Activated CD4-positive, alpha-beta T cell treated with anti-CD3 and anti-CD28 coated beads, Interleukin-2, amount 50 U/mL, for 24 hours (primary cell): ENCODE measurements around the gene PBRM1.

Experiments used
- DNase-seq, 2 donors: peaks; one replicate each; pipeline ENCODE4 v3.0.0-alpha.2; 2020; ENCODE audit warnings: low read depth in 1 of 2, low spot score in 1 of 2

The PBRM1 gene

DNA sequence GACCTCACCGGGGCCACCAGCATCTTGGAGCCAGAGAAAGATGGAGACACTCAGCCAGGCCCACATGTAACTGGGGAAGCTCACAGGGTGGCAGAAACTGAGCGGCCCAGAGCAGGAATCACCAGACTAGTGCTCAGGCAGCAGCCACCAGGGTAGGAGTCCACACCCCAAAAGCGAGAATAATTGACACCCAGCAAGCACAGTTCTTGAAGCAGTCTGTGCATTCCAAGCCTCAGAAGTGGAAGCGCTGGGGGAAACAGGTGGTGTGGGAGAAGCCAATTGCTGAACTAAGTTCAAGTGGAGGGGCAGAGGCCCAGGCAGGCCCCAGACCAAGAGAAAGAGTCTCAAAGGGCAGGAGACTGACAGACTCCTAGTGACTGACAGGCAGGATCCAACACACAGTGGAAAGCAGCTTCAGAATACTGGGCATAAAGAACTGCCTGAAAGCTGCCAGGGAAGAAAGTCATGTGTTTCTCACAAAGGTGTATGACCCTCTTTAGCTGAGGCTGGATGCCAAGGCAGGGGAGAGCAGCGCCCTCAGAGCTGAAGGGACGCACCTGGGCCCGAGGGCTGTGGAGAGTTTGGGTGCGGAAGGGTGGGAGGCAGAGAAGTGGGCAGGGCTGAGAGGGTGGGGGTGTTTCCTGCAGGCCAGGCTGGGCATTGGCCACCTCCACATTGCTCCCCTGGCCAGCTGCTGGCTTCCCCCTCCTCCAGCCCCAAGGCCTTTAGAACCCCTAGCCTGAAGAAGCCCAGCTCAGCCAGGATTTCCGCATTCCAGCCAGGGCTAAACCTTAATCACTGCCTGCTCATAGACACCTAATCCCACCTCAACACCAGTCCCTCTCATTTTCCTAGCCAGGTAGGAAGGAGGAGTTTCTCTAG, 159.8 kb downstream of the PBRM1 start:
- DNase-seq: no peak

DNA sequence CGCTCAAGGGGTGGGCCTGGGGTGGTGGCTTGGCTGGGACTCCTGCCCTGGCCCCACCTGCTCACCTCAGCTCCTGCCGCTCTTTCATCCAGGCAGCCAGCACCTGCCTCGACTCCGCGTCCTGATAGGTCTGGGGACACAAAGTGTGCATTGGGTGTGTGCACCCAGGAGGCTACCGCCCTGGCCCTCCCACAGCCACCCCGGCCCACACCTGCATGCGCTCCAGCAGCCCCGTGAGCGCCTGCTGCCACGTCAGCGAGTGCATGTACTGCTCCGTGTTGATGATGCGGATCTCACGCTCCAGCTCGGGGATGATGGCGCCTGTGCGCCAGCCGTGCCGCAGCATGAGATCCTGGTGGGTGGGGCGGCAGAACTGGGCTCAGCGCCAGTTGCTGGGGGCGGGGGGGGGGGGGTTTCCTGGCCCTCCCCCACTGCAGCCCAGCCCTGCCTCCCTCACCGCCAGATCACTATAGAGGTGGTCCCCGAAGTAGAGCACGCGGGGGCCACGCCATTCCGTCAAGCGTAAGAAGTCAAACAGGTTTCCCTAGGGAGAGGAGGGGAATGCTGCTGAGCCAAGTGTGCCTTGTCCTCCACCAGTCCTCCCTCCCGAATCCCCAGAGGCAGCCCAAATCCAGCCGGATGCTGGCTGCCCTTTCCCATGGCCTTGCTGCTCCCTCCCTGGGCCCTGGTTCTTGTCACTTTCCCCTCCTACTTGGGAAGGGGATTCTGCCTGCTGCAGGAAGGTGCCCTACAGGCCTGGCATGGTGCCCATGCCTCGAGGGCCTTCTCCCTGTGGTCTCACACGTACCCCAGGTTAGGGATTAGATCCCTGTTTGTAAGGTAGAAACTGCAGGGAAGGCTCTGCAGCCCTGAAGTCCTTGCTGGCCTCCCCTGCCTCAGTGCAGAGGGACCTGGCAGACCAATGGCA, 160.7 kb downstream of the PBRM1 start:
- DNase-seq: no peak

DNA sequence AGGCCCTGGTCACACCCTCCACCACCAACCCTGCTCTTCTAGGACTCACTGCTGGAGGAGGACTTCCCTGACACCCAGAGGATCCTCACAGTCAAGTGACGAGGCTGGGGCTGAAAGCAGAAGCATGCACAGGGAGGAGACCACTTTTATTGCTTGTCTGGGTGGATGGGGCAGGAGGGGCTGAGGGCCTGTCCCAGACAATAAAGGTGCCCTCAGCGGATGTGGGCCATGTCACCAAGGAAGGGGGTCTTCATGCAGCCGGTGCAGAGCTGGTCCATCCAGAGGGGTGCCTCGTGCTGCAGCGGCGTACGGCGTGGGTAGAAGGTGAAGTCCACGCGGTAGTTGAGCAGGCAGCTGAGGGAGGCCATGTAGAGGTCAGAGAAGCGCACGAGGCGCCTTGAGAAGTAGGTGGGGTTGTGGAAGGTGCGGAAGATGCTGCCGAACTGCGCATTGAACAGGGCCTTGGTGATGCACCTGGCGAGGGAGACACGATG, 161.4 kb downstream of the PBRM1 start:
- no peak for DNase-seq

DNA sequence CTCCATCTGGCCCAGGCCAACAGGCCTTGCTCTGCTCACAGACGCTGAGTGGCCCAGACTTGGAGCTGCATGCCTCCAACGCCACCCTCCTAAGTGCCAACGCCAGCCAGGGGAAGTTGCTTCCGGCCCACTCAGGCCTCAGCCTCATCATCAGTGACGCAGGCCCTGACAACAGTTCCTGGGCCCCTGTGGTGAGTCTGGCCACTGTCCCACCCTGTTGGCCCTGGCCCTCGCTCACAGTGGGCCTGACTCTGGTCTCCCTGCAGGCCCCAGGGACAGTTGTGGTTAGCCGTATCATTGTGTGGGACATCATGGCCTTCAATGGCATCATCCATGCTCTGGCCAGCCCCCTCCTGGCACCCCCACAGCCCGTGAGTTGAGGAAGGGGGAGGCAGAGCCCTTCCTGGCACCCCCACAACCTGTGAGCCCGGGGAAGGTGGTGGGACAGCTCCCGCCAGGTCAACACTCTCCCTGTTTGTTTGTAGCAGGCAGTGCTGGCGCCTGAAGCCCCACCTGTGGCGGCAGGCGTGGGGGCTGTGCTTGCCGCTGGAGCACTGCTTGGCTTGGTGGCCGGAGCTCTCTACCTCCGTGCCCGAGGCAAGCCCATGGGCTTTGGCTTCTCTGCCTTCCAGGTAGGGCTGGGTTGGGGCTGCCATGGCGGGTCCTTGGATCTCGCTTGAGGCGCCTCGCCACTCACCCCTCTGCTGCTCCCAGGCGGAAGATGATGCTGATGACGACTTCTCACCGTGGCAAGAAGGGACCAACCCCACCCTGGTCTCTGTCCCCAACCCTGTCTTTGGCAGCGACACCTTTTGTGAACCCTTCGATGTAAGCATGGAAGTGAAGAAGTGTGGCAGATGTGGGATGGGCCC, 162.1 kb downstream of the PBRM1 start:
- DNase-seq: no peak

DNA sequence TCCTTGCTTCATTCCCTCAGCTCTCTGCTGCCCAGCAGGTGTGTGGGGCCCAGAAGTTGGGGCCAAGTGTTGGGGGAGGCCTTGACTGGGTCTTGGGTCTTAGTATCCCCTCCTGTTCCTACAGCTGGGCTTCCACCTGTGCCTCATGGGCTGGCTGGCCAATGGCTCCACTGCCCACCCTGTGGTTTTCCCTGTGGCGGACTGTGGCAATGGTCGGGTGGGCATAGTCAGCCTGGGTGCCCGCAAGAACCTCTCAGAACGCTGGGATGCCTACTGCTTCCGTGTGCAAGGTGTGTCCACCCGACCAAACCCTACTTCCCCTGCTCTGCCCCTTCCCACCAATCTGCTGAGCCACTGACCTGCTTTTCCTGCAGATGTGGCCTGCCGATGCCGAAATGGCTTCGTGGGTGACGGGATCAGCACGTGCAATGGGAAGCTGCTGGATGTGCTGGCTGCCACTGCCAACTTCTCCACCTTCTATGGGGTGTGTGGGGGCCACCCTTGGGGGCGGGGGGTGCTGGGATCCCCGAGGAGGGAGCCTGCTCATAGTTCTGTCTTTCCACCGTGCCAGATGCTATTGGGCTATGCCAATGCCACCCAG, 163.0 kb downstream of the PBRM1 start:
- DNase-seq: no peak

DNA sequence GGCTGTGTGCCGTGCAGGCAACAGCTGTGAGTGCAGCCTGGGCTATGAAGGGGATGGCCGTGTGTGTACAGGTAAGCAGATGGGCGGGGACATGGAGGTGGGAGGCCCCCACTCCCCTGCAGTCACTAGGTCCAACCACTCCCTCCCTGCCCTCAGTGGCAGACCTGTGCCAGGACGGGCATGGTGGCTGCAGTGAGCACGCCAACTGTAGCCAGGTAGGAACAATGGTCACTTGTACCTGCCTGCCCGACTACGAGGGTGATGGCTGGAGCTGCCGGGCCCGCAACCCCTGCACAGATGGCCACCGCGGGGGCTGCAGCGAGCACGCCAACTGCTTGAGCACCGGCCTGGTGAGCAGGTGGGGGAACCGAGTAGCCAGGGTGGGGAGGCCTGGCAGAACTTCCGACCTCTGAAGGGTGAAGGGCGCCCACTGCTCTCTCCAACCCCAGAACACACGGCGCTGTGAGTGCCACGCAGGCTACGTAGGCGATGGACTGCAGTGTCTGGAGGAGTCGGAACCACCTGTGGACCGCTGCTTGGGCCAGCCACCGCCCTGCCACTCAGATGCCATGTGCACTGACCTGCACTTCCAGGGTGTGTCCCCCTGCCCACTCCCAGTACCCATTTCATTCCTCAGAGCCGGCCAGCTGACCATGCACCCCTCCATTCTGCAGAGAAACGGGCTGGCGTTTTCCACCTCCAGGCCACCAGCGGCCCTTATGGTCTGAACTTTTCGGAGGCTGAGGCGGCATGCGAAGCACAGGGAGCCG, 163.6 kb downstream of the PBRM1 start:
- no peak for DNase-seq

DNA sequence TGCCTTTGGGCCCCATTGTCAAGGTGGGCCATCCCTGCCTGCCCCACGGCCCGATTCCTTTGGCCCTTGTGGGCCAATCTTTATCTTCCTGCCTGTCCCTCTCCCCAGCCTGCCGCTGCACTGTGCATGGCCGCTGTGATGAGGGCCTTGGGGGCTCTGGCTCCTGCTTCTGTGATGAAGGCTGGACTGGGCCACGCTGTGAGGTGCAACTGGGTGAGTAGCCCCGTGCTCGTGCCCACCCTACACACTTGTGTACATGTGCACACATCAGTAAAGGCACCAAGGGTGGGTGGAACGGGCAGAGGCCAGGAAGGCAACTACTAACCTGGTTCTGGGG, 164.3 kb downstream of the PBRM1 start:
- no peak for DNase-seq

DNA sequence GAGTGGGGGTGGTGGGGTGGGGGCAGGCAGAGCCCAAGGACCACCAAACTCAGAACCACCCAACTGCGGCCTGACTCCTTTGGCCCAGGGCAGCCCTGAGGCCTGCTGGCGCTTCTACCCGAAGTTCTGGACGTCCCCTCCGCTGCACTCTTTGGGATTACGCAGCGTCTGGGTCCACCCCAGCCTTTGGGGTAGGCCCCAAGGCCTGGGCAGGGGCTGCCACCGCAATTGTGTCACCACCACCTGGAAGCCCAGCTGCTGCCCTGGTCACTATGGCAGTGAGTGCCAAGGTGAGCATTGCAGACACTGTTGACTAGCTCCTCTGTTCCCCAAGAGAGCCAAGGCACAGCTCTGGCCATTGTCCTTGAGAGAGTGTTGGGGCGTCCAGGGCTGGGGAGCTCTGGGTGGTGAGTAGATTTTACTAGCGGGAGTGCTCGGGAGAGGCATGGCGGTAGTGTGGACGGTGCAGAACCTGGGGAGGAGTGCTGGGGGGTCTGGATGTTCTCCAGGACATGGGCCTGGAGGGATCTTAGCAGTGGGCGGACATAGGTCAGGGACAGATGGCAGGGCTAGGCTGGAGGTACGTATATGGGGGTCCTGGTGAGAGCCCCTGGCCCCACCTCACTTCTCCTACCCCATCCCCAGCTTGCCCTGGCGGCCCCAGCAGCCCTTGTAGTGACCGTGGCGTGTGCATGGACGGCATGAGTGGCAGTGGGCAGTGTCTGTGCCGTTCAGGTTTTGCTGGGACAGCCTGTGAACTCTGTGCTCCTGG, 164.8 kb downstream of the PBRM1 start:
- DNase-seq: no peak

DNA sequence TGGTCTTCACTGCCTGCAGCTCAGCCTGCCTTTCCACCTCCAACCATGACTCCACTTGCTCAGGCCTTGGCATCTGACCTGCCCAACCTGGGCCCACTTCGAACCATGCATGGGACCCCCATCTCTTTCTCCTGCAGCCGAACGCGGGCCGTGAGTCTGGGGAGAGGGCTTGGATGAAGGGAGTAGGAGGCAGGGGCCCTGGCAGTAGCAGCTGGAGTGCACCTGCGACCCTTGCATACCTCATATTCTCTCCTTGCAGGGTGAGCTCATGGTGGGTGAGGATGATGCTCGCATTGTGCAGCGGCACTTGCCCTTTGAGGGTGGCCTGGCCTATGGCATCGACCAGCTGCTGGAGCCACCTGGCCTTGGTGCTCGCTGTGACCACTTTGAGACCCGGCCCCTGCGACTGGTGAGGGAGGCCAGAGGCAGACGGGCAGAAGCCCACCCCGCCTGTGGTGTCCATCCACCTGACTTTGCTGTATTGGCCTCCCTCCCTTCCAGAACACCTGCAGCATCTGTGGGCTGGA, 165.5 kb downstream of the PBRM1 start:
- DNase-seq: no peak

DNA sequence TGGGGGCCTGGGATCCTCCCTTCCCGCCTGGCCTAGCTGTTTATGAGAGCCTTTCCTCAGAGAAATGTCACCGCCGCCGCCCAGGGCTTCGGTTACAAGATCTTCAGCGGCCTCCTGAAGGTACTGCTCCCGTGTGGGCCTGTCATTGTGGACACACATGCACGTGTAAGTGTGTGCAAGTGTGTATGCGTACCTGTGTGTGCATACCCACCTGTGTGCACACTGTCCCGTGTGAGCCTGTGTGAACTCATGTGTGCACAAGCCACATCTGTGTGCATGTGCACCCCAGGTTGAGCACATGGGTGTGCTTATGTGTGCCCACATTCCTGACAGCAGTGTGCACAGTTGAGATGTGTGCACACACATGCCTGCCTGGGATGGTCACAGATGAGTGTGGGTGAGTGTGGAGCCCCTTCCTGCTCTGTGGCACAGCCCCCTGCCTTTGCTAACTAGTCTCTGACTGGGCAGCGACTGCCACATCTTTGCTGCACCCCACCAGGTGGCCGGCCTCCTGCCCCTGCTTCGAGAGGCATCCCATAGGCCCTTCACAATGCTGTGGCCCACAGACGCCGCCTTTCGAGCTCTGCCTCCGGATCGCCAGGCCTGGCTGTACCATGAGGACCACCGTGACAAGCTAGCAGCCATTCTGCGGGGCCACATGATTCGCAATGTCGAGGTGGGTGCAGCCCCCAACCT, 166.1 kb downstream of the PBRM1 start:
- no peak for DNase-seq

DNA sequence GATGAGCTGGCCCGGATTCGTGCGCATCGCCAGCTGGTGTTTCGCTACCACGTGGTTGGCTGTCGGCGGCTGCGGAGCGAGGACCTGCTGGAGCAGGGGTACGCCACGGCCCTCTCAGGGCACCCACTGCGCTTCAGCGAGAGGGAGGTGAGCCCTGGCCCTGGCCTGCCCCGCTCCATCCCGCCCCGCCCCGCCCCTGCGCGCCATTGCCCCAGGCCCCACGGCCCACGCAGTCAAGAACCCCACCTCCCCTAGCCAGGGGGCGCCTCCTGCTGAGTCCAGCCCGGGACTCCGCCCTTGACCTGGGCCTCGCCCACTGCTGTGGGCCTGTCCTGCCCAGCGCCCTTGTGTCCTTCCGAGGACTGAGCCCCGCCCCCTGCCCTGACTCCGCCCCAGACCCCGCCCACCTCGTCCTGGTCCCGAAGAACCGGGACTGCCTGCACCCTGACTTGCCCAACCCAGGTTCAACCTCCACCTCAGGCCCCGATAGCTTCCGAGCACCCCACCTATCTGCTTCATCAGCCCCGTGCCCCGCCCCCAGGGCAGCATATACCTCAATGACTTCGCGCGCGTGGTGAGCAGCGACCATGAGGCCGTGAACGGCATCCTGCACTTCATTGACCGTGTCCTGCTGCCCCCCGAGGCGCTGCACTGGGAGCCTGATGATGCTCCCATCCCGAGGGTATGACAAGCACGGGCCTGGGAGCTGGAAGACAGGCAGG, 166.8 kb downstream of the PBRM1 start:
- DNase-seq: no peak

DNA sequence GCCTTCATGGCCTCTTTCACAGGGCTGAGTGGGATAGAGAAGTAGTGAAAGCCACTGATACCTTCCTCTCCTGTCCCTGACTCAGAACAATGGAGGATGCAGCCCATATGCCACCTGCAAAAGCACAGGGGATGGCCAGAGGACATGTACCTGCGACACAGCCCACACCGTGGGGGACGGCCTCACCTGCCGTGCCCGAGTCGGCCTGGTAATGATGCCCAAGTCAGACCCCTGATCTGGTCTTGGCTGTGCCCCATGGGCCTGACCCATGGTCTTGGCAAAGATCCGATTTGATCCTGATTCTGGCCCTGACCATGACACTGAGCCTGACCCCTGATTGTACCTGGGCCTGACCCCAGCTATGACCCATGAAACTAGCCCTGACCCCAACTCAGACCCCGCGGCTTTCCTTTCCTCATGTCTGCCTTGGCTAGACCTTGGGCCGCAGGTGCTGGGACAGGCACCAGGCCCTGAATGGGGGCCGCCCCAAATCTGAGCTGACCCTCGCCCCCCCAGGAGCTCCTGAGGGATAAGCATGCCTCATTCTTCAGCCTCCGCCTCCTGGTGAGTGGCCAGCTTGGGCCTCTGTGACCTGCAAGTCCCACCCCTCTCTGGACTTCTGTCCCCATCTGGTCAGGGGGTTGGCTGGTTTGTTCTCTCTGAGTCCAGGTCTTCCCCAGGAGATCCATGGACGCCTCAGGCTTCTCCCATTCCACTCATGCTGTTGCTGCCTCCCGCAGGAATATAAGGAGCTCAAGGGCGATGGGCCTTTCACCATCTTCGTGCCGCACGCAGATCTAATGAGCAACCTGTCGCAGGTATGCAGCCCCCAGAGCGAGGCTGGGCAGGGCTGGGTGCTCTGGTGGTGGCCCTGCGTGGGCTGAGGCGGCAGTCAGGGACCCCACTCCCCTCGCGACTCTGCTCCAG, 167.7 kb downstream of the PBRM1 start:
- DNase-seq: no peak

DNA sequence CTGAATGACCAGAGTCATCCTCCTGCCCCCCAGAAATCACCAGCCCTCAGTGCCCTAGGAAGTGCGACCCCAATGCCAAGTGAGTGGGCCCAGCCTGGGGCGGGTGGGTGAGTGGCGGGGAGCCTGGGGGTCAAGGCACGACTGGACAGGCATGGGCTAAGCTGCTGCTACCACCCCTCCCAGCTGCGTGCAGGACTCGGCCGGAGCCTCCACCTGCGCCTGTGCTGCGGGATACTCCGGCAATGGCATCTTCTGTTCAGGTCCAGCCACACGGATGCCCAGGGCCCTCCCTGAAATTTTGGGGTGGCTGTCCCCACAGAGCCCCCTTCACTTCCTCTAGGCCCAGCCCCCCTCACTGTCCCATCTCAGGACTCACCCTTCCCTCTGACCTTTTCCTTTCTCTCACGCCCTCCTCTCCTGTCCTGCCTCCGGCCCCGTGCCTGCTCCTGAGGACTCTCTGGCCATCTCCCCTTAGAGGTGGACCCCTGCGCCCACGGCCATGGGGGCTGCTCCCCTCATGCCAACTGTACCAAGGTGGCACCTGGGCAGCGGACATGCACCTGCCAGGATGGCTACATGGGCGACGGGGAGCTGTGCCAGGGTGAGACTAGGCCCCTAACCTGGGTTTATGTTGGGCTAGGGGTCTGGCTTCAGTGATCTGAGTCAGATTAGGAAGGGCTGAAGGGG, 169.1 kb downstream of the PBRM1 start:
- no peak for DNase-seq

DNA sequence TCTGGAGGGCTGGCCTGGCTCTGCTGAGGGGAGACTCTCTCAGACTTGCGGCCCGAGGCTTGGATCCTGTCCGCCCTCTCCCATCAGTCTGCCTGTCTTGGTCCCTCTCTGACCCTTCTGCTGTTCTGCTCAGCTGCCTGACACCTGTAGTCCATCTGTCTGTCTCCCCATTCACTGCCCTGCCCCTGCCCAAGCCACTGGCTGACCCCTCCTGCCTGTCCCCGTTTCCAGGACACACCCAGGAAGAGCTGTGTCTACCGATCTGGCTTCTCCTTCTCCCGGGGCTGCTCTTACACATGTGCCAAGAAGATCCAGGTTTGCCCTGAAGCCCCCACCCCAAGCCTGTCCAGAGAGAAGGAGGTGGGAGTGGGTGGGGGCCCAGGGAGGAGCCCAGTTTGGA, 170.5 kb downstream of the PBRM1 start:
- DNase-seq: no peak

DNA sequence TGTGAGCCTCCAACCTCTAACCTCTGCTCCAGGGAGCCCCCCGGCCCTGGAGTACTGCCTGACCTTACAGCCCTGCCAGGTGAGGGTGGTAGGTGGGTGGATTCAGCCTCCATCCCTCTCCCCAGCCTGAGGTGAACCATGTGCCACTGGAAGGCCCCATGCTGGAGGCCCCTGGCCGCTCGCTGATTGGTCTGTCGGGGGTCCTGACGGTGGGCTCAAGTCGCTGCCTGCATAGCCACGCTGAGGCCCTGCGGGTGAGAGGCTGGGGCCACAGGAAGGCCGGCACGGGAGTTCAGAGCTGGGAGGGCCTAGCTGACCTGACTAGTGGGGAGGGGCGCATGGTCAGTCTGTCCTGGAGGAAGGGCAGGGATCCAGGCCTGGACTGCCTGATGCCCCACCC, 171.1 kb downstream of the PBRM1 start:
- DNase-seq: no peak

DNA sequence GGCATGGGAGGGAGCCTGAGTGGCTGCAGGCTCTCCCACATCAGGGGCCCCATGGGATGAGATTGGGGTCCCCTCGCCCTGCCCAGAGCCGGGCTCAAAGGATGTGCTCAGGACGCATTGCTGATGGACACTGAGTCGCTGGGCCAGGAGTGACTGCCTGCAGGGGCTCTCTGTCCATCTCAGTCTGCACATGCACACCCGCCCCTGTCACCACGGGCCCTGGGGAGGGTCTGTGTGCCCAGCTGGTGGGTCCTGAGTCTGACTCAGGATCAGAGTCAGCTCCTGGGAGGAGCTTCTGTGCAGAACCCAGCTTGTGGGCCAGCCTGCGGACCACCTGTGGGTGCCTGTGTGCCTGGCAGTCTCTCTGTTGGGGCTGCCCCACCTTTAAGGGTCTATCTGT, 172.4 kb downstream of the PBRM1 start:
- DNase-seq: no peak
